GM12891 (cell line): ENCODE data around the gene TXK.

Source experiments
- POLR2A ChIP-seq: IDR thresholded peaks from 2 replicates; pipeline ENCODE4 v1.6.1; 2011; ENCODE audit warnings: low read depth, low read length, control low read depth
- POLR2AphosphoS5 ChIP-seq: IDR thresholded peaks from 2 replicates; pipeline ENCODE4 v1.6.1; 2011; ENCODE audit warnings: low read depth, low read length, control low read depth
- SPI1 ChIP-seq: IDR thresholded peaks from 2 replicates; pipeline ENCODE4 v1.6.1; 2011; ENCODE audit warnings: low read depth, low read length, control low read depth
- TAF1 ChIP-seq: IDR thresholded peaks from 2 replicates; pipeline ENCODE4 v1.6.1; 2011; ENCODE audit warnings: low read depth, low read length, control low read depth

DNA sequence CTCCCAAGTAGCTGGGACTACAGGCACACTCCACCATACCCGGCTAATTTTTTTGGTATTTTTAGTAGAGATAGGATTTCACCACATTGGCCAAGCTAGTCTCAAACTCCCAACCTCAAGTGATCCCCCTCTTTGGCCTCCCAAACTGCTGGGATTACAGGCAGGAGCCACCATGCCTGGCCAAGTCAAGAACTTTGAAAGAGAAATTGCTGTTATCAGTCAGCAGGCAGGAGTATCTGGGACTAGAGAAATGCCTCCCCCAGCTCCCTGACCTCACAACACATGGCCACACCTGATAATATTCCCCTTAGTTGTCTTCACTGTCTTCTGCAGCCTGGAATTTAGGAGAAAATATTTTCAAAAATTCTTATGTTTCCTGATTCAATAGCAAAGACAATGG is 7.4 kb downstream of the TXK start:
- TF ChIP-seq POLR2A: no peak
- no peak for TF ChIP-seq POLR2AphosphoS5
- TF ChIP-seq SPI1: no peak
- TF ChIP-seq TAF1: no peak
